Lung (tissue), 12 donors: ENCODE measurements around the gene CLIP3. TPM values are rescaled to one million over a fixed set of nuclear protein-coding genes. Genes with fewer than 3 reads are reported as not detected.

Source experiments
- ATAC-seq: fragments of 200-7000 bp; cut with Tn5 transposase; one replicate; pipeline ENCODE4 v1.9.1; 2020; ENCODE audit warnings: moderate number of reproducible peaks; ENCODE audit not compliant: insufficient read depth, low FRiP score
- DNase-seq, 3 donors: peaks; one replicate each; pipeline ENCODE4 v3.0.0-alpha.2; 2013 to 2017
- H3K27ac ChIP-seq, 2 donors: one replicate each; pipeline ENCODE4 v1.5.1; 2013; ENCODE audit warnings: mild to moderate bottlenecking in 2 of 2, moderate library complexity in 2 of 2, control low read depth in 1 of 2, inconsistent platforms in 1 of 2, low read depth in 1 of 2, low read length in 1 of 2
- H3K27me3 ChIP-seq, 3 donors: one replicate each; pipeline ENCODE4 v1.5.1; 2013; ENCODE audit warnings: low read length in 2 of 3; ENCODE audit not compliant: control insufficient read depth in 3 of 3, insufficient read depth in 3 of 3
- H3K36me3 ChIP-seq, 4 donors: one replicate each; pipeline ENCODE4 v1.5.1; 2013; ENCODE audit warnings: low read length in 4 of 4, mild to moderate bottlenecking in 1 of 4, moderate library complexity in 1 of 4; ENCODE audit not compliant: control insufficient read depth in 4 of 4, insufficient read depth in 4 of 4
- H3K4me1 ChIP-seq, 5 donors: one replicate each; pipeline ENCODE4 v1.5.1; 2013; ENCODE audit warnings: low read length in 5 of 5, mild to moderate bottlenecking in 2 of 5, moderate library complexity in 1 of 5; ENCODE audit not compliant: control insufficient read depth in 5 of 5, insufficient read depth in 5 of 5
- H3K4me3 ChIP-seq: one replicate; pipeline ENCODE4 v1.5.1; 2013; ENCODE audit warnings: mild to moderate bottlenecking, control low read depth, moderate library complexity
- H3K9ac ChIP-seq, 2 donors: one replicate each; pipeline ENCODE4 v1.5.1; 2013; ENCODE audit warnings: low read length in 2 of 2, control low read depth in 1 of 2; ENCODE audit not compliant: insufficient read depth in 1 of 2
- H3K9me3 ChIP-seq, 4 donors: one replicate each; pipeline ENCODE4 v1.5.1; 2013; ENCODE audit warnings: low read length in 3 of 4, mild to moderate bottlenecking in 1 of 4, moderate library complexity in 1 of 4; ENCODE audit not compliant: control insufficient read depth in 4 of 4, insufficient read depth in 3 of 4
- WGBS, 2 donors: extraction: QIAGEN DNeasy Blood & Tissue Kit; methylation state at CpG; one replicate each; pipeline ENCODE4 v1.1.7; 2013; 5-methylcytosine and 5-hydroxymethylcytosine counted together
- polyA plus RNA-seq, 2 donors: library from polyadenylated mRNA; stranded (reverse); fragments of 200-250 nt; gene quantifications; one replicate each; pipeline ENCODE4 v1.2.1, GENCODE V29; 2013
- total RNA-seq, 2 donors: library from RNA; depleted of rRNA in 1 of 2; stranded (reverse); fragments of >200 nt in 1 of 2; gene quantifications; one replicate each; pipeline ENCODE4 v1.2.1, GENCODE V29; 2014 to 2021
- TF ChIP-seq, protein P1 (sequence below): IDR thresholded peaks from 2 replicates; pipeline ENCODE4 v1.5.1; 2012; ENCODE audit warnings: mild to moderate bottlenecking; ENCODE audit errors: control extremely low read depth, extremely low read depth
- donor health status: control.
- donor health status: control.
- donor health status: Bipolar disorder and iron deficiency.
- donor health status: healthy.
- donor health status: DM: yes; HTN: yes; CAD: no.

The CLIP3 gene
- total and polyA plus RNA-seq, 4 donors: 1.6 to 17.6 (median 5.3) TPM

DNA sequence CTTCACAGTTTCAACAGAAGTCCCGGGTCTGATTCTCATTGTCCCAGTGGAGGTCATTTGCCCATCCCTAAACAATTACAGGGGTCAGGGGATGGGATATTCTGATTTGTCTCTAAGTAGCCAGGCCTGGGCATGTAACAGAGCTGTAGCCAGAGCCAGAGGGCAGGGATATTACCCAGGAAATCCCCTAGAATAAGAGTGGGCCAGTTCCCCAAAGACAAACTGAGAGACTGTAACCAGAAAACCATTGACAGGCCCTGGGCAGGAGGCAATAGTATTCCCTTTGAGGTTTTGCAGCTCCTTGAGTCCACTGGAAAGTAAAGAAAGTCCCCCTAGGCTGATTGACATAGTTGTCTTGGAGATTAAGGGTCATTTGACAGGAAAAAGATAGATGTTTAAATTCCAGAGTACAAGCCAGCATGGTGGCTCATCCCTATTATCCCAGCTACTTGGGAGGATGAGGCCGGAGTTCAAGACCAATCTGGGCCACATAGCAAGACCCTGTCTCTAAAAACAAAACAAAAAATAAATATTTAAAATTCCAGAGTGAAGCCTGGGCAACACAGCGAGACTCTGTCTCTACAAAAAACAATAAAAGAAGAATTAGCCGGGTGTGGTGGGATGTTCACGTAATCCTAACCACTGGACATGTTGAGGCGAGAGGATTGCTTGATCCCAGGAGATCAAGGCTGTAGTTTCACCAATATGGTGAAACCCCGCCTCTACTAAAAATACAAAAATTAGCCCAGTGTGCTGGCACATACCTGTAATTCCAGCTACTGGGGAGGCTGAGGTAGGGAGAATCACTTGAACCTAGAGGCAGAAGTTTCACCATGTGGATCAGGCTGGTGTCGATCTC is 39.5 kb downstream of the CLIP3 start:
- Histone ChIP-seq H3K27ac (no peak overlapping the region), H3K27me3 (peaks cover 0 to 4% (median 0%) of the 10 kb centered on the region in 3 donors), H3K4me1 (peaks cover 0 to 15% (median 8%) of the 10 kb centered on the region in 5 donors), H3K9me3 (peaks cover 0 to 2% (median 0%) of the 10 kb centered on the region in 4 donors), H3K4me3 (no peak overlapping the region), H3K9ac (no peak overlapping the region), H3K36me3 (peaks cover 0 to 6% (median 0%) of the 10 kb centered on the region in 4 donors)
- no peak for DNase-seq
- 89 to 95% methylated on average over 8 of the region's 8 CpGs for WGBS, 2 donors
- TF ChIP-seq, protein P1, sequence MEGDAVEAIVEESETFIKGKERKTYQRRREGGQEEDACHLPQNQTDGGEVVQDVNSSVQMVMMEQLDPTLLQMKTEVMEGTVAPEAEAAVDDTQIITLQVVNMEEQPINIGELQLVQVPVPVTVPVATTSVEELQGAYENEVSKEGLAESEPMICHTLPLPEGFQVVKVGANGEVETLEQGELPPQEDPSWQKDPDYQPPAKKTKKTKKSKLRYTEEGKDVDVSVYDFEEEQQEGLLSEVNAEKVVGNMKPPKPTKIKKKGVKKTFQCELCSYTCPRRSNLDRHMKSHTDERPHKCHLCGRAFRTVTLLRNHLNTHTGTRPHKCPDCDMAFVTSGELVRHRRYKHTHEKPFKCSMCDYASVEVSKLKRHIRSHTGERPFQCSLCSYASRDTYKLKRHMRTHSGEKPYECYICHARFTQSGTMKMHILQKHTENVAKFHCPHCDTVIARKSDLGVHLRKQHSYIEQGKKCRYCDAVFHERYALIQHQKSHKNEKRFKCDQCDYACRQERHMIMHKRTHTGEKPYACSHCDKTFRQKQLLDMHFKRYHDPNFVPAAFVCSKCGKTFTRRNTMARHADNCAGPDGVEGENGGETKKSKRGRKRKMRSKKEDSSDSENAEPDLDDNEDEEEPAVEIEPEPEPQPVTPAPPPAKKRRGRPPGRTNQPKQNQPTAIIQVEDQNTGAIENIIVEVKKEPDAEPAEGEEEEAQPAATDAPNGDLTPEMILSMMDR: no peak
- ATAC-seq: no peak

DNA sequence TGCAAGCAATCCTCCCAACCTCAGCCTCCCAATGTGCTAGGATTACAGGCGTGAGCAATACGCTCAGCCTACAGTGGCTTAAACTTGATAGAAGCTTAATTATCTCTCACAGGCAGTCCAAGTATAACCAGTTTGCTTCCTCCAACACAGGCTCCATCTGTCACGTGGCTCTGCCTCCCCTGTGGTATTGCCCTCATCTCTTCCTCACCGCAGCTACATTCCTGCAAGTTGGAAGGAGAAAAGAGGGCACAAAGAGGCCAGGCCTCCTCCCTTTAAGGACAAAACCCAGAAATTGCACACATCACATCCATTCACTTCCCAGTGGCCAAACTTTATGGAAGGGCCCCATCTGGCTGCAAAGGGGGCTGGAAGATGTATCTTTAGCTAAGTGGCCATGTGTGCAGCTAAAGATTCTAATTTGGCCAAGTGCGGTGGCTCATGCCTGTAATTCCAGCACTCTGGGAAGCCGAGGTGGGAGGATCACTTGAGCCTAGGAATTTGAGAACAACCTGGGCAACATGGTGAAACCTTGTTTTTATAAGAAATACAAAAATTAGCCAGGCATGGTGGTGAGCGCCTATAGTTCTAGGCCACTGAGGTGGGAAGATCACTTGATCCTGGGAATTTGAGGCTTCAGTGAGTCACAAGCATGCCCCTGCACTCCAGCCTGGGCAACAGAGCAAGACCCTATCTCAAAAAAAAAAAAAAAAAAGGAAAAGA is 40.8 kb downstream of the CLIP3 start:
- peaks cover 0 to 2% (median 0%) of the 10 kb centered on the region in 4 donors for H3K9me3 ChIP-seq
- WGBS, 2 donors: 82 to 89% methylated on average over 7 of the region's 7 CpGs
- DNase-seq: no peak
- H3K4me1 ChIP-seq: peaks cover 0 to 15% (median 8%) of the 10 kb centered on the region in 5 donors
- TF ChIP-seq, protein P1: no peak
- ATAC-seq: no peak
- H3K27ac ChIP-seq: no peak overlapping the region
- no peak overlapping the region for H3K4me3 ChIP-seq
- no peaks in the 10 kb centered on the region for H3K36me3 ChIP-seq
- H3K27me3 ChIP-seq: peaks cover 0 to 14% (median 0%) of the 10 kb centered on the region in 3 donors
- no peak overlapping the region for H3K9ac ChIP-seq

DNA sequence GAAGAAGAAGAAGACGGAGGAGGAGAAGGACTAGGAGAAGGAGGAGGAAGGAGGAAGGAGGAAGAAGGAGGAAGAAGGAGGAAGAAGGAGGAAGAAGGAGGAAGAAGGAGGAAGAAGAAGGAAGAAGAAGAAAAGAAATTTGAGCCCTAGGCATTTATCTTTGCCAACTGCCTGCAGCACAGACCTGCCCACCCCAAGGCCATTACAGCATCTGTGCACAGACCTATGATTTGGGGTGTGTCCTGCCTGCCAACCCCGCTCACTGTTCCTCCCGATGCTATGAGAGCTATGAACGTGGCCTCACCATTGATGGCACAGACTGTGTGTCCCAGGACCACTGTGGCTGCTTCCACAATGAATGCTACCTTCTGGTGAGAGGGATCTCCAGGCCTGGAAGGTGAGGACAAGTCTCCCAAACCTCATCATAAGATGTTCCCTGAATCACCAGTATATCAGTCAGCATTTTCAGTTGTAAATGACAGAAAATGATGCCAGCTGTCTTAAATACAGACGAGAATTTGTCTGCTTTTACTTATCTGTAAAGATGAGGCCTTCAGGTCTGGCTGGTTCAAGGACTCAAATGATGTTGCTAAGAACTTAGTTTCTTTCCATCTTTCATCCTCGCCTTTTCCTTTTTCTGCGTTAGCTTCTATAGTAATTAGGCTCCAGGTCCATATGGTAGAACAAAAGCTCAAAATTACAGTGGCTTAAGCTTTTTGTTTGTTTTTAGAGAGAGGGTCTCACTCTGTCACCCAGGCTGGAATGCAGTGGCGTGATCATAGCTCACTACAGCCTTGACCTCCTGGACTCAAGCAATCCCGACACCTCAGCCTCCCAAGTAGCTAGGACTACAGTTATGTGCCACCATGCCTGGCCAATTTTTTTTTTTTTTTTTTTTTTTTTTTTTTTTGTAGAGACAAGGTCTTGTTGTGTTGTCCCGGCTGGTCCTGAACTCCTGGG is 41.6 kb downstream of the CLIP3 start:
- Histone ChIP-seq H3K4me3 (no peak overlapping the region), H3K9ac (no peak overlapping the region), H3K27ac (no peak overlapping the region), H3K4me1 (peaks cover 0 to 12% (median 3%) of the 10 kb centered on the region in 5 donors), H3K27me3 (peaks cover 4 to 23% (median 6%) of the 10 kb centered on the region in 3 donors), H3K36me3 (no peaks in the 10 kb centered on the region), H3K9me3 (peaks cover 0 to 3% (median 0%) of the 10 kb centered on the region in 4 donors)
- 82 to 83% methylated on average over 10 of the region's 10 CpGs for WGBS, 2 donors
- TF ChIP-seq, protein P1: no peak
- DNase-seq (no peak), ATAC-seq (no peak)
